ENCODE results near the gene SPRR1A.

GRCh38 chr1:153025797-153026196 is 41.9 kb downstream of the SPRR1A start:
- TF ChIP-seq CTCF (IDR thresholded peaks at IDR 0.05; ENCODE audit: low read length) (no peak), EZH2phosphoT487 (IDR thresholded peaks at IDR 0.05; ENCODE audit: low read length) (no peak)
